Measurements from ENCODE around the gene CMTM6.

DNA sequence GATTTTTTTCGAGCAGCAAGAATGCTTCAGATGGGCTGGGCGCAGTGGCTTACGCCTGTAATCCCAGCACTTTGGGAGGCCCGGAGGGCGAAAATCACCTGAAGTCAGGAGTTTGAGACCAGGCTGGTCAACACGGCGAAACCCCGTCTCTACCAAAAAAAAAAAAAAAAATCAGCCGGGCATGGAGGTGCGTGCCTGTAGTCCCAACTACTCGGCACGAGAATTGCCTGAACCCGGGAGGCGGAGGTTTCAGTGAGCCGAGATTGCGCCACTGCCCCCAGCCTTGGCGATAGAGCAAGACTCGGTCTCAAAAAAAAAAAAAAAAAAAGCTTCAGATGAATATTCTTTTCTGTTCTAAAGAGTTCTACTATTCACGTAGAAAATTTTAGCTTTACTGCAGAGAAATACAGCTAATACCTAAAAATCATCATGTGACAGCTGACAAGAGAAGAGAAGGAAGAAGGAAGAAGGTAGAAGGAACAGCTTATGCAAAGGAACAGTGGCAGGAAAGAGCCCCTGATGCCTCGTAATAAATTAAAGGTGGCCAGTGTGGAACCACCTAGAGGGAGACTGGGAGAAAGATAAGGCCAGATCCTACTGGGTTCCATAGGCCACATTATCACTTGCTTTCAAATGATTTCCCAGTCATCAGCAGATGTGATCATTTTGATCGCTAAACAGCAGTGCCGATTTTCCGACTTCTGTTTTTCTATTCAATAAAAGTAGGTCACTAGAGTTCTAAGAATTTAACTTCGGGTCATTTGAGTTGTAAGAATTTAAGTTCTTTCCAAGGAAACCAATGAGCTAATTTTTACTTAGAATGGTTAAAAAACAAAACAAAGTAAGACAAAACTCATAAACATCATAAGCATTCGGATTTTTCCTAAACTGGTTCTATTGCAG is 1.5 kb downstream of the CMTM6 start:
- TF ChIP-seq, protein P1, sequence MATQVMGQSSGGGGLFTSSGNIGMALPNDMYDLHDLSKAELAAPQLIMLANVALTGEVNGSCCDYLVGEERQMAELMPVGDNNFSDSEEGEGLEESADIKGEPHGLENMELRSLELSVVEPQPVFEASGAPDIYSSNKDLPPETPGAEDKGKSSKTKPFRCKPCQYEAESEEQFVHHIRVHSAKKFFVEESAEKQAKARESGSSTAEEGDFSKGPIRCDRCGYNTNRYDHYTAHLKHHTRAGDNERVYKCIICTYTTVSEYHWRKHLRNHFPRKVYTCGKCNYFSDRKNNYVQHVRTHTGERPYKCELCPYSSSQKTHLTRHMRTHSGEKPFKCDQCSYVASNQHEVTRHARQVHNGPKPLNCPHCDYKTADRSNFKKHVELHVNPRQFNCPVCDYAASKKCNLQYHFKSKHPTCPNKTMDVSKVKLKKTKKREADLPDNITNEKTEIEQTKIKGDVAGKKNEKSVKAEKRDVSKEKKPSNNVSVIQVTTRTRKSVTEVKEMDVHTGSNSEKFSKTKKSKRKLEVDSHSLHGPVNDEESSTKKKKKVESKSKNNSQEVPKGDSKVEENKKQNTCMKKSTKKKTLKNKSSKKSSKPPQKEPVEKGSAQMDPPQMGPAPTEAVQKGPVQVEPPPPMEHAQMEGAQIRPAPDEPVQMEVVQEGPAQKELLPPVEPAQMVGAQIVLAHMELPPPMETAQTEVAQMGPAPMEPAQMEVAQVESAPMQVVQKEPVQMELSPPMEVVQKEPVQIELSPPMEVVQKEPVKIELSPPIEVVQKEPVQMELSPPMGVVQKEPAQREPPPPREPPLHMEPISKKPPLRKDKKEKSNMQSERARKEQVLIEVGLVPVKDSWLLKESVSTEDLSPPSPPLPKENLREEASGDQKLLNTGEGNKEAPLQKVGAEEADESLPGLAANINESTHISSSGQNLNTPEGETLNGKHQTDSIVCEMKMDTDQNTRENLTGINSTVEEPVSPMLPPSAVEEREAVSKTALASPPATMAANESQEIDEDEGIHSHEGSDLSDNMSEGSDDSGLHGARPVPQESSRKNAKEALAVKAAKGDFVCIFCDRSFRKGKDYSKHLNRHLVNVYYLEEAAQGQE (IDR thresholded peaks at IDR 0.05; ENCODE audit: low read depth) = no peak
- TF ChIP-seq, protein P2, sequence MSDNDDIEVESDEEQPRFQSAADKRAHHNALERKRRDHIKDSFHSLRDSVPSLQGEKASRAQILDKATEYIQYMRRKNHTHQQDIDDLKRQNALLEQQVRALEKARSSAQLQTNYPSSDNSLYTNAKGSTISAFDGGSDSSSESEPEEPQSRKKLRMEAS (IDR thresholded peaks at IDR 0.05) = no peak
- TF ChIP-seq FOXM1 (IDR thresholded peaks at IDR 0.05; ENCODE audit: borderline replicate concordance, low read depth) (no peak), EGR1 (IDR thresholded peaks at IDR 0.05) (no peak), TCF12 (IDR thresholded peaks at IDR 0.05; ENCODE audit: low read depth) (no peak), TEAD4 (IDR thresholded peaks at IDR 0.05) (no peak), YY1 (IDR thresholded peaks at IDR 0.05; ENCODE audit: low read depth) (no peak), EP300 (IDR thresholded peaks at IDR 0.05; ENCODE audit: borderline replicate concordance) (no peak), CREB1 (IDR thresholded peaks at IDR 0.05; ENCODE audit: low read depth) (no peak), TAF1 (IDR thresholded peaks at IDR 0.05; ENCODE audit: low read depth) (no peak), USF1 (IDR thresholded peaks at IDR 0.05) (no peak), NFIC (IDR thresholded peaks at IDR 0.05) (no peak)
